ENCODE data around the gene GRIP2. TPM values are rescaled to one million over a fixed set of nuclear protein-coding genes. Genes with fewer than 3 reads are reported as not detected.

Gene GRIP2
- polyA plus RNA-seq, 3 donors = not detected

- Mint-ChIP-seq H3K4me3 (no peak overlapping the region), H3K4me1 (no peaks in the 10 kb centered on the region), H3K27ac (peak overlapping the region in 2 of 7 donors; percentile 13 to 50), H3K9me3 (peaks cover 0 to 2% (median 0%) of the 10 kb centered on the region in 7 donors), H3K36me3 (no peaks in the 10 kb centered on the region), H3K27me3 (ENCODE audit: low read depth in 3 of 3) (peaks cover 3 to 8% (median 7%) of the 10 kb centered on the region in 3 donors)
- Histone ChIP-seq H3K4me2 (replicated peaks; ENCODE audit: extremely low read depth, low read length, poor library complexity, severe bottlenecking) (no peak overlapping the region), H3K79me2 (ENCODE audit: insufficient read depth, low read length) (no peaks in the 10 kb centered on the region), H4K20me1 (ENCODE audit: insufficient read depth, low read length) (no peaks in the 10 kb centered on the region), H3K9ac (ENCODE audit: insufficient read depth, low read length, poor library complexity, severe bottlenecking) (no peak overlapping the region), H3K9me3 (replicated peaks in 1 of 2; ENCODE audit: control insufficient read depth in 1 of 2, insufficient read depth in 1 of 2, low read length in 2 of 2) (no peaks in the 10 kb centered on the region), H3K27me3 (ENCODE audit: control insufficient read depth in 2 of 2, insufficient read depth in 2 of 2, low read length in 2 of 2) (no peaks in the 10 kb centered on the region), H2AFZ (ENCODE audit: insufficient read depth, low read depth, low read length, poor library complexity, severe bottlenecking) (no peak overlapping the region), H3K27ac (ENCODE audit: low read depth in 1 of 2, low read length in 2 of 2) (no peak overlapping the region), H3K4me3 (replicated peaks in 1 of 3; ENCODE audit: low read depth in 2 of 3, low read length in 3 of 3) (no peak overlapping the region), H3K4me1 (ENCODE audit: control insufficient read depth in 1 of 2, insufficient read depth in 2 of 2, low read length in 2 of 2) (no peaks in the 10 kb centered on the region), H3K36me3 (replicated peaks in 1 of 2; ENCODE audit: control insufficient read depth in 1 of 2, insufficient read depth in 2 of 2, low read length in 2 of 2) (no peaks in the 10 kb centered on the region)
- DNase-seq = no peak
- intact Hi-C loops (cut with micrococcal nuclease) = no loop called here
- TF ChIP-seq CTCF (IDR thresholded peaks at IDR 0.05) = no peak
- 92% methylated on average over 9 of the region's 12 CpGs for WGBS (ENCODE audit: insufficient coverage)
Measured at GRCh38 chr3:14511623-14512280, 28.4 kb downstream of the GRIP2 start.

GRCh38 chr3:14510838-14511622, 29.1 kb downstream of the GRIP2 start:
- Mint-ChIP-seq H3K4me1 (no peaks in the 10 kb centered on the region), H3K27ac (no peak overlapping the region), H3K27me3 (ENCODE audit: low read depth in 3 of 3) (peaks cover 3 to 8% (median 7%) of the 10 kb centered on the region in 3 donors), H3K9me3 (peaks cover 0 to 2% (median 0%) of the 10 kb centered on the region in 7 donors), H3K4me3 (no peak overlapping the region), H3K36me3 (no peaks in the 10 kb centered on the region)
- Histone ChIP-seq H3K4me1 (ENCODE audit: control insufficient read depth in 1 of 2, insufficient read depth in 2 of 2, low read length in 2 of 2) (no peaks in the 10 kb centered on the region), H3K79me2 (ENCODE audit: insufficient read depth, low read length) (no peaks in the 10 kb centered on the region), H4K20me1 (ENCODE audit: insufficient read depth, low read length) (no peaks in the 10 kb centered on the region), H3K27ac (ENCODE audit: low read depth in 1 of 2, low read length in 2 of 2) (no peak overlapping the region), H3K4me3 (replicated peaks in 1 of 3; ENCODE audit: low read depth in 2 of 3, low read length in 3 of 3) (no peak overlapping the region), H3K9me3 (replicated peaks in 1 of 2; ENCODE audit: control insufficient read depth in 1 of 2, insufficient read depth in 1 of 2, low read length in 2 of 2) (no peaks in the 10 kb centered on the region), H2AFZ (ENCODE audit: insufficient read depth, low read depth, low read length, poor library complexity, severe bottlenecking) (no peak overlapping the region), H3K36me3 (replicated peaks in 1 of 2; ENCODE audit: control insufficient read depth in 1 of 2, insufficient read depth in 2 of 2, low read length in 2 of 2) (no peaks in the 10 kb centered on the region), H3K9ac (ENCODE audit: insufficient read depth, low read length, poor library complexity, severe bottlenecking) (no peak overlapping the region), H3K4me2 (replicated peaks; ENCODE audit: extremely low read depth, low read length, poor library complexity, severe bottlenecking) (no peak overlapping the region), H3K27me3 (ENCODE audit: control insufficient read depth in 2 of 2, insufficient read depth in 2 of 2, low read length in 2 of 2) (no peaks in the 10 kb centered on the region)
- 91% methylated on average over 14 of the region's 23 CpGs for WGBS (ENCODE audit: insufficient coverage)
- intact Hi-C loops (cut with micrococcal nuclease) = no loop called here
- DNase-seq = no peak
- TF ChIP-seq CTCF (IDR thresholded peaks at IDR 0.05) = no peak

All from CD14-positive monocyte (primary cell).